ENCODE measurements around the gene EPAS1.

- TF ChIP-seq CTCF (IDR thresholded peaks at IDR 0.05; ENCODE audit: low read depth, low read length, missing input control): no peak
- TF ChIP-seq, protein P1, sequence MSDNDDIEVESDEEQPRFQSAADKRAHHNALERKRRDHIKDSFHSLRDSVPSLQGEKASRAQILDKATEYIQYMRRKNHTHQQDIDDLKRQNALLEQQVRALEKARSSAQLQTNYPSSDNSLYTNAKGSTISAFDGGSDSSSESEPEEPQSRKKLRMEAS (IDR thresholded peaks at IDR 0.05): no peak
- no peak for TF ChIP-seq TAF1 (conservative IDR thresholded peaks at IDR 0.05)
Measured at GRCh38 chr2:46347648-46348280, 50.6 kb downstream of the EPAS1 start.

Data from liver (tissue), 3 donors.